HG03066 (cell line): ENCODE measurements around the gene HPX.

Source experiments
- ATAC-seq: cut with Tn5 transposase; IDR thresholded peaks from one replicate; pipeline ENCODE4 v1.9.1; 2021; ENCODE audit warnings: low read depth; ENCODE audit not compliant: unreplicated experiment

Gene HPX

DNA sequence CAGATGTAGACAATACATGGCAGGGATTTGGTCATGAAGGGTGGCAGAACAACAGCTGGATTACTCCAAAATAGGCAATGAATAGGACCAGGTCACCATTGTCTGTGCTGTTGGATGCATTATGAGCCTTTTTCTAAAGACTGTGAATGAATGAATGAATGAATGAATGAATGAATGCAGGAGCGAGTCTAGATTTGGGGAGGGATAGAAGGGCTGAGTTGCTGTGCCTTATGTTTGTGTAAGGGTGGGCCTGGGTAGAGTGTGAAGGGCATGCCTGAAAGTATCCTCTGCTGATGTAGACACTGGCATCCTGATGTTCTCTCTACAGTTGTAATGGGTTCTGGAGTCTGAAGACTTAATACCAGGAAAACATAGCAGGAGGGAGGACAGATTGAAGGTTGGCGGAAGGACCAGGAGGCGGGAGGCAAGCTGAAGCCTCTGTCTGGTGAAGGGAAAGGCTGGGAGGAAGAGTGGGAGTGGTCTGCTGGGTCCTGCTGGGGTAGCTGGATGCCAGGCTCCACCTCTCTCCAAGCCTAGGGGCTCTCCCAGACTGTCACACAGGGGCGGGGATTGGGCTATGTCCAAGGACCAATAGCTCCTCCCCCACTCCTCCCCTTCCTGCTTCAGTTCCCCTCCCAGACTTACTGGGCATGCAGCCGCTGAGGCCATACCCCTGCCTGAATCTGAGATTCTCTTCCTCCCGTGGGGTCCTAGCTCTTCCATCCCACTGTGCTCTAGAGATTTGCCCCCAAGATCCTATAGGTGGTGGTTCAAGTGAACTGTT, 28.1 kb upstream of the HPX start:
- peak; percentile 71 for ATAC-seq

DNA sequence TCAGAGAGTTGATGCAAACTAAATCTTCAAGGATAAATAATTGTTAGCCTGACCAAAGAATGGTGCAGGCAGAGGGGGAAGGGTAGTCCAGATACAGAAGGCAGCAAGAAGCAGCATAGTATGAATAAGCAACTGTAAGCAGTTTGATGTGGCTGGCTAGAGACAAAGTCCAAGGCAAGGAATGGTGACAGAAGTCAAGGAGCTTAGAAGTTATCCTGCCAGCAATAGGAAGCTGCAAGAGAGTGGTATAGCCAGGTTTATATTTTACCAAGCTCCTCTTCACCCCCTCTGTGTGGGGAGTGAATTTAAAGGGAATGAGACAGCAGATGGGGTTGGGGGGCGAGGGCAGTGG, 18.3 kb upstream of the HPX start:
- no peak for ATAC-seq

DNA sequence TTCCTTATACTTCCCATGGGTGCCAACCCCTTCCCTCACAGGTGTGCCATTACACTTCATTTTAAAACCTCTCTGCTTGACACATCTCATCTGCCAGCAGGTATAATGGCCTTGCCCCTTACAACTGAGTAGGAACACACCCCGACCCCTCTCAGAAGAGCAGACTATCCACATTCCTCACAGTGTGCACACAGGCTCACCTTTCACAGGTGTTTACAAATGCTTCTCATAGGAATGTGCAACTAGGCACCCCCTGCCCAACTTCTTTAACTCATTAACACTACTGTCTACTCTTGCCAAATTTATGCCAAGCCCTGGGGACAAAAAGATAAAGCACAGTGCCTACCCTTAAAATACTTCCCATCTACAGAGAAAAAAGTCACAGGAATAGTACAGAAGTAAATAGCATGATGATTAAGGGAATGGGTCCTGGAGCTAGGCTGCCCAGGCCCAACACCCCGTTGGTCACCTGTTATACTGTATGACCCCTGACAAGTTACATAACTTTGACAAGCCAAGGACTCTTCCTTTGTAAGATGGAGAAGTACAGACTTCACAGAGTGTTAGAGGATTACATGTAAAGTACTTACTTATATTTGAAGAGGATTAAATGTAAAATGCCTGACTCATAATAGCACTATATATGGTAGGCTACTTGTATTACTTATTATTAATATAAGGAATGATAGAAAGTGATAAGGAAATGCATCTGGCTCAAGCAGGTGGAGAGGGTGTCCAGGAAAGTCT, 17.7 kb upstream of the HPX start:
- no peak for ATAC-seq

DNA sequence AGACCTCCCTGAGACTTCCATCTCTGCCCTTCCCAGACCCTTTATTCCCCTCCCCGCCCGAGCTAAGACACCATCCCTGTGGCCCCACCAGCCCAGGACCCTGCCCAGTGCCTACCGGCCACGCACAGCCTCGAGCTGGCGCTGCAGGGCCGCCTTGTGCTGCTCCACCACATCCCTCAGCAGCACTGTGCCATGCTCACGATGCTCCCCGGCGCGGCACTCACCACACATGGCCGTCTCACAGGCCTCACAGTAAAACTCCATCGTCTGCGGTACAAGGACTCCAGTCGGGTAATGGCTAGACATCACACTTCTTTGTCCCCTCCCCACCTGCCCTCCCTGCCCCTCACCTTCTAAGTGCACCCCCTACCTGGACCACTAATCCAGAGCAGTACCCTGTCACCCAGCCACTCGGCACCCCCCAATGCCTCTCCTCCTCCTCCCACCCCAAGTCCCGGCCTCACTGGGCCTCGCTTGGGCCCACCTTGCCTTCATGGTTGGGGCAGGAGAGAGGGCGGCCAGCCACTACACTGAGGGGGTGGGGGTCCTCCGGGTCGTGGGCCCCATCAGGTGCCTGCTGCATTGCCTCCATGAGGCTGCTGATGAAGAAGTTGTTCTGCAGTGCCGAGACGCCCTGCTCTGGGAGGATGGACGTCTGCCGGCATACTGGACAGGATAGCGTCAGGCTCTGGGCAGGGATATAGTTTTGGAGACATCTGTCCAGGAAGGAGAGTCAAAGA, 17.0 kb upstream of the HPX start:
- ATAC-seq: no peak

DNA sequence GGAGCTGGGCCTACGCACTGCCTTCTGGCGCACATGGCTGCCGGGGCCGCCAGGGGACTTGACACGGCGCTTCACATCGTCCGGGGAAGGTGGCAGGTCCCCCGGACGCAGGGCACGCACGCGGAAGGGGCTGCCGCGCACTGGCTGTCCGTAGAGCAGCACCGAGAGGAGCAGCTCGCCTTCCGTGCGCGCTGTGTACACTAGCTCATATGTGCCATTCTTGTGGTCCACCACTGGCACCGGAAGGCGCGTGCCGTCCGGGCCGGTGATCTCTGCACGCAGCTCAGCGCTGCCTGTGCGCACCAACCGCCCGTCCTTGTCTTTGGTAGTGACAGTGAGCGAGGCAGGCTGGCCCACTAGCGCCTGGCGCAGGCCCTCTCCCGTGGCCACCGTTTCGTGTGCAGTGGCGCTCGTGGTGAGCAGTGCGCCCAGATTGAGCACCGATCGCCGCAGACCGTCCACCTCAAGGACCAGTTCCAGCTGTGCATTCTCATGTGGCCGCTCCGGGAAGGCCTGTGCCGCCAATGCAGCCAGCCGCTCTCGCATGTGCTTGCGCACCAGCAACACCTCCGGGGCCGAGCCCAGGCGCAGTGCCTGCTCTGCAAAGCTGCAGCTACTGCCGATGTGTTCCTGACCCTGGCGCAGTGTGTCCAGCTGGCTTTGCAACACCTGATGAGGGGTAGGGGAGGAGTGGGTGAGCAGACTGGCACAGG, 15.7 kb upstream of the HPX start:
- ATAC-seq: no peak

DNA sequence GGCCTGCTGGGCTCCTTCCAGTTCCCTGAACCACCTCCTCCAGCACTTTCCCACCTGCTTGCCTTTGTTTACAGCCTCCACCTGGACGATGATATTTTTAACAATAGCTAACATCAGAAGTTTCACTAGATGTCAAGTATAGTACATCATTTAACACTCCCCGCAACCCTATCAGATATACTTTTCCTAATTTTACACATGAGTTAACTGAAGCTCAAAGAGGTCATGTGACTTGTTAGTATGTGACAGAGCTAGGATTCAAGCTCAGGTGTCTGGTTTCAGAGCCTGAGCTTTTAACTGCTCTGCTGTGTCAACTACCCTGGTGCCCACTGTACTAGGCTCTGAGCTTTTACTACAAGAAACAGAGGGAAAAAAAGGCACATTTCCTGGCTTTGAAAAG, 14.3 kb upstream of the HPX start:
- no peak for ATAC-seq

DNA sequence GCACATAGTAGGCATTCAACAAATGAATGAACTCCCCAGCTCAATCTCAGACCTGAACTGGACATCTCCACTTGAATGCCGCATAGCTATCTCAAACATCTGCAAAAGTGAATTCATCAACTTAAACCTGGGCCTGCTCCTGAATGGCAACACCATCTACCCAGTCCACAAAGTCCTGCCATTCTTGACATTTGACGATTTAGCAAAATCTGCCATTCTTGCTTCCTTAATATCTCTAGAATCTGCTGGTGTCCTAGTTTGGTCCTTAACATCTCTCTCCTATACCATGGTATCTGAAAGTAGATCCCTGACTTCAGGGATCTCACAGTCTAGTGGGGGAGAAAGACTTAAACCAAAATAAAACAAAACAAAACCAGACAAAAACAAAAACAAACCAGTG, 12.4 kb upstream of the HPX start:
- ATAC-seq: no peak

DNA sequence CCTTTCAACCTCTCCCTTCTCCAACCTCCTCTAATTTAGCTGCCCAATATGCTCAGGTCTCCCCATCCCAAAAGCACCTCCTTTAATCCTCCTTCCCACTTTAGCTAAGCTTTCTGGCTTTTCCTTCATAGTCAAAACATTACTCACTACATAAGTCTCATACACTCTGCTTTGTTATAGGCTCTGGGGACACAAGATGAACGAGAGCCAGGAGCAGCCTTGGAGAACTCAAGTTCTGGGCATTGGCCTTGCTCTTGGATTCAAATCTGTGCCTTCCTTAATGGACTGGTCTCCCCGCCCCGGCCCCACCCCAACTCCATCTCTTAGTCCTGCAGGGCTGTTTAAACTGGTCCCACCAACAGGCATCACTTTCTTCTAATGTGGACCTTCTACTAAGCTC, 11.4 kb upstream of the HPX start:
- no peak for ATAC-seq

DNA sequence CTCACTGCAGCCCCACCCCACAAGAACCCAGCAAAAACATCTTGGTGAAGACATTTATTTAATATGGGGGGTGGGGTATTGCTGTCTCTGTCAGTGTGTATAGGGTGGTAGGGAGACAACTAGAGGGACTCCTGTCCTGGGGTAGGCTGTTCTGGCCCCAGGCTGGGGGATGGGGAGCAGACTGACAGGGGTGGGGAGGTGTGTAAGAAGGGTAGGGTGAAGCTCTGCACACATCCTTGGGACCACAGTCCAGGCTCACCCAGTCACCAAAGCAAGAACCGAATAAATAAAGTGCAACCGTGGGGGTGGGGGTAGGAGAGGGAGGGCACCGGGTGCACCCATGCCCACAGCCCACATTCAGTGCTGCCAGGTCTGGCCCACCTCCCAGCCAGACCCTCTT, 7.8 kb upstream of the HPX start:
- no peak for ATAC-seq

DNA sequence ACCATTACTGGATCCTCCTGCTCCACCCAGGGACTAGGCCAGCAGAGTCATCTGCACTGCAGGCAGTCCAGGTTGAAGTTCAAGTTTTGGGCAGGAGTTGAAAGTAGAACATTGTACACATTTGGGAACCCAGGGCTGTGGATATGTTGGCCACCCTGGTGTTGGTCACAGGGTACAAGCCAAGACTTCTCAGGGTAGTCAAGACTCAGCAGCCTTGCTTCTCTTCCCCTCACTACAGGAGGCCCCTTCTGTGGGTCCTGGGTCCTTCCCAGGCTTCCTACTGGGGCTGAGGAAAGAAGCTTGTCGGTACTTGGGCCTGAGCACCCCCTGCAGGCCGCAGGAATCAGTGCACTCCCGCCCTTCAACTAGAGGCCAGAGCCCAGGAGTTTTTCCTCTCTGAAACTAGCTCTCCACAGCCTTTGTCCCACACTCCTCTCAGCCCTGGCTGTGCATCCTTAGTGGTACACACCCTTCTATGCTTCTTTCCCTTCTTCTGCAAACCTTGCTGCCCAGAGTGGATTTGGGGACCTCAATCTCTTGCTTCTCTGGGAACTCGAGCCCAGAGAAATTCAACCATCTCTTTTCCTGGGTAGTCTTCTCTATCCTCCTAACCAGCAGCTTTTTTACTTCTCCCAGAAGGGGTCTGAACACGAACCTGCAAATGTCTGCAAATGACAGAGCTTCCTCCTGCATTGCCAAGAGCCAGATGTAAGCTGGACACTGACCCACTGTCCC, 2.6 kb upstream of the HPX start:
- ATAC-seq: peak; percentile 75

DNA sequence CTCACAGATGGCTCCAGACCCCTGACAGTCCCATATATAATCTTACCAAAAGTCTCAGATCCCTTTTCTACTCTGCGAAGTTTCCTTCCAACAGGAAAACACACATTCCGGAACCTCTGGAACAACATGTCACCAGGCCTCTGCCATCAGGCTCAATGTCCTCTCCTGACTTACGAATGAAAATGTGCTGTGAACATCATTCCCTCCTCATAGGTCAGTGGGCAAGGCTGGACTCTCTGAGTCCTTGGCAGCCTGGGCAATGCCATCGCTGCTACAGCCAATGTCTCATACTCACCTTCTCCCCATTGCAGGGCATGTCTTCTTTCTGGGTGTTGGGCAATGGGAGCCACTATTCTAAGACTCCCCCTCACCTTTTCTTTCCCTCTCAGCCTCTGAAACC, 1.7 kb upstream of the HPX start:
- no peak for ATAC-seq

DNA sequence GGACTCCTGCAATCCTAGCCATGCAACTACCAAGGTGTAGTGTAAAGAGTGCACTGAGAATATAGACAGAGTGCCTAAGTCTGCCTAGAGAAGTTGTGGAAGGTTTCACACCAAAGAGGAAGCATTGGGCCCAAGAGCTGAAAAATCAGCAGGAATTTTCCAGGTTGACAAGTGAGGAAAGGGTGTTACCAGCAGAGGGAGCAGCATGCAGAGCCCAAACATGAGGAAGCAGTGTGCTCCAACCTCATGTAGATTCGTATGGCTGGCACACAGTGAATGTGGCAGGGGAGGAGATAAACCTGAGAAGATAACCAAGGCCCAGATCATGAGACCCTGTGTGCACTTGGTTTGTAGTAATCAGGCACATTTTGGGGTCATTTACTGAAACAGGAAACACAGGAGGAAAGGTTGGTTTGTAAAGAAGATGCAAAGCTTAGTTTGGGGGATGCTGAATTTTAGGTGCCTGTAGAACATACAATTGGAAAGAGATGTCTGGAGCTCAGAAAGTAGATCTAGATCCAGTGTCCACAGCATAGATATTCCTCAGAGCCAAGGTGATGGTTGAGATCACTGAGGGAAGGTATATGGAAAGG, 1.7 kb downstream of the HPX start:
- ATAC-seq: no peak

DNA sequence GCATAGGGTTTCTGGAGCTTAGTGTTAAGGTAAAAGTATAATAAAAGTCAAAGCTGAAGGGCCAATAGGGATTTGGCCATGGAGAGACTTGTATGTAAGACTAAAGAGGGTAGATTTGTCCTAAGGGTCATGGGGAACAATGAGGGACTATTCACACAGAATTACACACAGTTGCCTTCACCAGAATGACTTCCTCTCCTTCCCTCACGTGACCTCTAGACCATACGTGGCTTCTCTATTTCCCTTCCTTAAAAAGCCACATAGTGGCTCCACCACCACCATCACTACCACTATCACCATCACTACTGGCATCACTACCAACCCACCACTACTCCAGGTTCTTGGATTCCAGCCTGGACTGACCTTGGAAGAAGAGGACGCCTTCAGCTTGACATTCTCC, 2.8 kb downstream of the HPX start:
- no peak for ATAC-seq

DNA sequence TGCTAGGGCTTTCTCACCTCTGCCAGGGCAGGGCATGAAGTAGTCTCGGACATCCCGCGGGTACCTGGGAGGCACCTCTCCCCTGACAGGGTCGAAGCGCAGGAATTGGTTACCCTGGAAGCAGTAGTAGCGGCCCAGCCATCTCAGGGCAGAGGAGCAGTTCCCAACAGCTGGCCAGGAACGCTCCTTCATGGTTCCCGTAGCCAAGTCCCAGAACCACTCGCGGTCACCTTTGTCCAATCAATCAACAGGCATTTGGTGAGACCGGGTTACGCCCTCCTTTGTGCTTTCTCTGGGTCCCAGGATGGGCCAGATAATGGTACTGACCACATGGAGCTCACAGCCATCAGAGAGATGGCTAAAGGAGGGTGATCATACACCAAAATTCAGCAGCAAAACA, 3.4 kb downstream of the HPX start:
- no peak for ATAC-seq

DNA sequence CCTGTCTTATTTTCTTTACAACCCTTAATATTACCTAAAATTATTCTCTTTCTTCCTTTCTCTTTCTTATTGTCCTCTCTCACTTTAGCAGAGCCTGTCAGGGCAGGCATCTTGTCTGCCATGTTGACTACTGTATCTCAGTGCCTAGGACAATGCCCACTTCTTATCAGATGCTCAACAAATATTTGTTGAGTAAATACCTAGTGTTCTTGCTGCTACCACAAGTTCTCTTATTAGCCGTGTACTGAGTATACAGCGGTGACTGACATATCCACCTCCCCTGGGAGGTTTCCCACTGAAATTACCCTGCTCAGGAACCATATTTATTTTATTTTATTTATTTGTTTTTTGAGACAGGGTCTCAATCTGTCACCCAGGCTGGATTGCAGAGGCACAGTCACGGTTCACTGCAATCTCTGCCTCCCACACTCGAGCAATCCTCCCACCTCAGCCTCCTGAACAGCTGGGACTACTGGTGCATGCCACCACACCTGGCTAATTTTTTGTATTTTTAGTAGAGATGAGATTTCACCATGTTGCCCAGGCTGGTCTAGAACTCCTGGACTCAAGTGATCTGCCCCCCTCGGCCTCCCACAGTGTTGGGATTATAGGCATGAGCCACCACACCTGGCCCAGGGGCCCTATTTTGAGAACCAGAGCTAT, 6.7 kb downstream of the HPX start:
- peak; percentile 52 for ATAC-seq

DNA sequence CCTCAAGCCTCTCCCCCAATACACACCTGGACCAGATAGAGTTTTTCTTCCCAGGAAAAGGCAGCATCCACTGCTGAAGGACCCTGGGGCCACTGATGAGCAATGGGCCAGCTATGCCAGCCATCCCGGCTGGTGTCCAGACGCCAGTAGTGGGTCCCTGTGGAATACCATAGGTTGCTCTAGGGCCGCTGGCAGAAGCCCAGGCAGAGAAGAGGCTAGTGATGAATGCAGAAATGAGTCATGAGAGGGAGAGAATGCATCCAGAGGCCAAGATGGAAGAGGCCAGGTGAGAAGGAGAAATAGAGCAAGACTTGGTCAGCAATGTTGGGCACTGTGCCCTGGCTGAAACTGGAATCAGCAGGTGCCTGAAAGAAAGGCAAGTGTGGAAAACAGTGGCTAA, 8.9 kb downstream of the HPX start:
- no peak for ATAC-seq

DNA sequence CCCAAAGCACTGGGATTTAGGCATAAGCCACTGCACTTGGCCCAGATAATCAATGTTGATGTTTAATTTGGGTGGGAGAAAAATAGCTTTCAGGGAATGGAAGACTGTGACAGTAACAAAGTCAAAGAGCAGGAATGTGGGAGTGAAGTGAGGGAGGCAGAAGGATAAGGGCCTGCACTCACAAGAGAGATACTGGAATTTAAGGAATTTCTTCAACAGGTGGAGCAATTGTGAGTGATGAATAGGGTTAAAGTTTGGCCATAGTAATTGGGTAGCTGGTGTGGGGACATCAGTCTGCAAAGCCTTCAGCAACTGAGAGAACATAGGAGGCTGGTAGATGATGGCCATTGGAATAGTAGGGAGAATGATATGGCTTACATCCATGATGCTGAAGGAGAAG, 13.3 kb downstream of the HPX start:
- ATAC-seq: no peak

DNA sequence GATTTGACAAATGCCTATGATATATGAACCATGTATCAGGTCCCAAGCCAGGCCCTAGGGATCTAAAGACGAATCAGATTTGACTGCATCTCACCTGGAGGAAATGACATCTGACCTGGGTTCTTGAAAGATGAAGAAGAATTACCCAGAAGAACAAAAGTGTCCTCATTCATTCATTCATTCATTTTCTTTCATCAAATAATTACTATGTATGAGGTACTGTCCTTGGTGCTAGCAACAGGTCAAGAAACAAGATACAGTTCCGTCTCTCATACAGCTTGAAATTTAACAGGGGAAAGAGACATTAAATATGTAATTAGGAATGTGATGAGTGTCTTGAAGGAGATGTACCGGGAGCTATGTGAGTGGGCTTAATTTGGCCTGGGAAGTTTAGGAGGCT, 20.1 kb downstream of the HPX start:
- no peak for ATAC-seq

DNA sequence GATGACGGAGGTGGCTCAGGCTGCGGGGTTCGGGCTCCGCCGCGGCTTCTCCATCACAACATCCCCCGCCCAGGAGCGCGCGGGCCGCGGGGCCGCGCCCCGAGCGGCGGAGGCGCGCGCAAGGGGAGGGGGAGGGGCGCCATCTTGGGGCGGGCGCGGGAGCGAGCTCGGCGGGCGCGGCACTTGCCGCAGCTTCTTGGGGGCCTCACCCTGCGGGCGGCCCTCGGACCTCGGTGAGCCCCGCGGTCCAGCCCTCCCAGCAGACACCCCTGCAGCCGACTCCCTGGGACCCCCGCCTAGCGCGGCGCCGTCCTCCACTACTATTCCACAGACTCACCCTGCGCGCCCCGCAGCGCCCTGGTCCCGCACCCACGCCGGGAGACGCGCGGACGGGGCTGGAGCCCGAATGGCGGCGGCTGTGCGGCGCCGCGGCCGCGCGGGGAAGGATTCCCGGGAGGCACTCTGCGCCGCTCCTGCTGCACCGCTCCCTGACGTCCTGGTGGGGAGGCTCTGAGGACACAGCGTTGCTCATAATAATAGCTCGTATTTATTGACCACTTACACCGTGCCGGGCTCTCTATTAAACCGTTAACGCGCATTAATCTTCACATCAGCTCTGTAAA, 21.7 kb downstream of the HPX start, which contains the start of gene APBB1:
TSS of gene APBB1 (minus strand) at position 86 of the 623 bp plus-strand sequence. CDS start 7,747 bp downstream, outside the sequence.
- peak; percentile 52 for ATAC-seq
